HS-5 (cell line): ENCODE measurements around the gene ISL2.
"Not testable (repeated sequence)": the region's sequence is repeated elsewhere in the genome, so short reads cannot be mapped to it uniquely, and the experiment has no call there.

Experiments used
- DNase-seq: peaks from one replicate; pipeline ENCODE4 v3.0.0-alpha.2; 2012; ENCODE audit warnings: low read depth

ISL2 gene

DNA sequence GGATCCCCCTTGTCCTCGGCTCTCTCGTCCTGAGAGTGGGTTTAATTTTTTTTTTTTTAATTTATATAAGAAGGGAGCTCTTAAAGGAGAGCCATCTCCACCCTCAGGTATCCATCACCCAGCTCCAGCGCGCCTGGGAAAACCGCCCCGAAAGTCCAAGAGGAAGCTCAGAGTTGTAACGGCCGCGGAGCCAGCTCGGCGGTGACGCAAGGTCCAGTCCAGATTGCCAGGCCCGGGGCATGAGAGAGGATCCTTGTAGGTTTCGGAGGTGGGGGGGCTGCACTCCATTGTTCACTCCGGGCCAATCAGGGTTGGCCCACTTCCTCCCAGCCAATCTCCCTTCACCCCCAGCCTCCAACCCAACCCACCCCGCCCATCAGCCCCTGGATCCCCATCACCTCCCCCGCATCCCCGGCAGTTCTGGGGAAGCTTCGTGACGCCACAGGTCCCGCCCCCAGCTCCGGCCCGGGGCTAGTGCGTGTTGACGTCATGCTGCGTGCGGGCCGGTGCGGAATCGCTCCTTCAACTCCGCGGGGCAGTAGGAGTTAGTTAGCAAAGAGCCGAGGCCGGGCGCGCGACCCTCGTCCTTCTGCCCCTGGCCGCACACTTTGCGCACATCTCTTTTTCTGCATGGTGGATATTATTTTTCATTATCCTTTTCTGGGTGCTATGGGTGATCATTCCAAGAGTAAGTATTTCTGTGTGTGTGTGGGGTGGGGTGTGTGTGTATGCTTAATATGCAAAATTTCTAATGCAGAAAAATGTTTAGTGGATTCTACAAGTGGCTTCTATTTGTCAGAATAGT is at the start of gene ISL2:
Gene ISL2, plus strand, starts transcription at position 520 of the 805 bp plus-strand sequence. Its CDS starts 111 bp downstream, at position 631.
- DNase-seq, result peak; percentile 87

DNA sequence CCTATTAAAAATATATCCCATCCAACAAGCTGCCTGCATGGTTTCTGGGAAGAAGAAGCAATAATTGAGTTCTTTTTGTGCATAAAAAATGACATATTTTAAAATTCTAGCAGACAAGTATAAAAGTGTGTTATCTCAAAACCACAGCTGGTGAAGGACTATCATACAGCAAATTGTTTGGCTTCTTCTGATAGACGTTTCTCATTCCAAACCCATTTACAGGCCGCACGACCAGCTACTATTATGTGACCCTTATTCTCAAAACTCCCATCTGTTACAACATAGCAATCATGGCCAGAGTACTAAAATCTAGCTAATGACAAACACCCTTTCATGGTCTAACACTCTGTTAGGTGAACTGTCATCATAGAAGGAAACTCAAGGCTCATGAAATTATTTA is 47.0 kb upstream of the ISL2 start:
- no peak for DNase-seq

GRCh38 chr15:76293361-76293760 is 43.2 kb upstream of the ISL2 start:
- DNase-seq, result no peak

DNA sequence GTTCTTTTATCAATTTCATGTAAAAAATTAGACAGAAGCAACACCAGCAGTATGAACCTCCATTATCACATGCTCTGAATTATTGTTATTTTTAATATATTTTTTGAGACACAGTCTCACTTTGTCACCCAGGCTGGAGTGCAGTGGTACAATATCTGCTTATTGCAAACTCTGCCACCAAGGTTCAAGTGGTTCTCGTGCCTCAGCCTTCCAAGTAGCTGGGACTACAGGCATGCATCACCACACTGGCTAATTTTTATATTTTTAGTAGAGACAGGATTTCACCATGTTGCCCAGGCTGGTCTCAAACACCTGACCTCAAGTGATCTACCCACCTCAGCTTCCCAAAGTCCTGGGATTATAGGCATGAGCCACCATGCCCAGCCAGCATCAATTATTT is 42.1 kb upstream of the ISL2 start:
- DNase-seq, result not testable (repeated sequence)

GRCh38 chr15:76296849-76297248 is 39.7 kb upstream of the ISL2 start:
- DNase-seq, result no peak

DNA sequence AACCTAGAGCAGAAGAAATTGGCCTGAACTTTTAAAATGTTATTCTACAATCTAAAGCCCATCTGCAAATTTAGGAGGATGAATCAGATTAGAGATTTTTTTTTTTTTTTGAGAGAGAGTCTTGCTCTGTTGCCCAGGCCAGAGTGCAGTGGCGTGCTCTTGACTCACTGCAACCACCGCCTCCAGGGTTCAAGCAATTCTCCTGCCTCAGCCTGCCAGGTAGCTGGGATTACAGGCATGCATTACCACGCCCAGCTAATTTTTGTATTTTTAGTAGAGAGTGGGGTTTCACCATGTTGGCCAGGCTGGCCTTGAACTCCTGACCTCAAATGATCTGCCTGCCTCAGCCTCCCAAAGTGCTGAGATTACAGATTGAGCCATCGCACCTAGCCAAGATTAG is 38.6 kb upstream of the ISL2 start:
- DNase-seq, result not testable (repeated sequence)

GRCh38 chr15:76298986-76299385 is 37.6 kb upstream of the ISL2 start:
- DNase-seq, result no peak

GRCh38 chr15:76299786-76300185 is 36.8 kb upstream of the ISL2 start:
- no peak for DNase-seq

GRCh38 chr15:76303909-76304308 is 32.7 kb upstream of the ISL2 start:
- no peak for DNase-seq

DNA sequence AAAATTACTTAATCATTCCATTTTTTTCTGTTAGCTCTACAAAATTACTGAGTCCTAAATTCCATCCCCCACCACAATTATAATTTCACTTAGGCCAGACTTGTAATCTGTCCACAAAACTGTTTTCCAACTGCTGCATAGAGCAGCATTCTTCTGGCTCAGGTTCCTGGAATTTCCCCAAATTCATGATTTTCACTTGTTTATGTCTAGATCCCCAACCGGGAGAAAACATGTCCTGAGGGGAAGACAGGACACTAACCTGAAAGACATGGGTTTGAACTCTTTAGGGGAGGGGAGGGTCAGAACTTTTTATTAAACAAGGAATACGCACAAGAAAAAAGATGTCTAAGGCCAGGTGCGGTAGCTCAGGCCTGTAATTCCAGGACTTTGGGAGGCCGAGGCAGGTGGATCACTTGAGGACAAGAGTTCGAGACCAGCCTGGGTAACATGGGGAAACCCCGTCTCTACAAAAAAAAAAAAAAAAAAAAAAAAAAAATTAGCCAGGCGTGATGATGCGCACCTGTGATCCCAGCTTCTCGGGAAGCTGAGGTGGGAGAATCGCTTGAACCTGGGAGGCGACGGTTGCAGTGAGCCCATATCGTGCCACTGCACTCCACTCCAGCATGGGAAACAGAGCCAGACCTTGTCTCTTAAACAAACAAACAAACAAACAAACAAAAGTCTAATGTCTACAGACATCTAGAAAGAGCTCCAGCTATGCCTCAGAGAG is 26.8 kb upstream of the ISL2 start:
- no peak for DNase-seq

GRCh38 chr15:76310475-76311099 is 26.0 kb upstream of the ISL2 start:
- no peak for DNase-seq

DNA sequence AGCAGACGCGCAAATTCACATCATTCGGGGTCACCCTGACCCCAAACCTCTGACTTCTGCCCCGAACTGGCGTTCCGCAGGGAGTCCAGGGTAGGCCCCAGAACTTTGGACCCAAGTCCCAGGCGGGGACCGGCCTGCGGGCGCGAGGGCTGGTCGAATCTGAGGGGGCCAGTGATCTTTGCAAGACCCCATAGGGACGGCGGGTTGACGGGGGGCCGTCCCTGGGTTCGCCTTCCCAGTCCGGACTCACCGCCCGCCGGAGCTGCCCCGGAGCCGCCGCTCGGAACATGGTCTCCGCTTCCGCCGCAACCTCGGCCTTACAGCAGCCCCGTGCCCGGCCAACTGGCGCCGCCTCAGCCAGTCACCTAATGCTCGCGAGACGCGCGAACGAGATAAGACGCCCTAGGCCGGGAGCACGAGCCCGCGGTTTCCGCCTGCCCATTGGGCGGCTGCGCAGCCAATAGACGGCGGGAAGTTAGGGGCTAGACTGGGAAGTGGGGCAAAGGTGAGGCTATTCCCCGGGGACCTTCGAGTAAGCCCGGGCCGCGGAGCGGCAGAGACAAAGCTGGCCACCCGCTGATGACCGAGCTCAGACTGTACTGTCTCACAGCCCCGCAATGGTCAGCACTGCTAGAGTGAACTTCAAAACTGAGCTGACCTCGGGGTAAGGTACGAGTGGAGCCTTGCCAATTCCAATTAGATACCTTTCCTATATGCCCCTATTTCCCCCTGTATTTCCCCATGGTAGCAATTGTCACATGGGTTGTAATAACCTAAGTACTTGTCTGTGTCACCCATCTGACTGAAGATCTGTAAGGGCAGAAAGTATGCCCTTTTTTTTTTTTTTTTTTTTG is 25.2 kb upstream of the ISL2 start, which contains the start of gene ETFA:
Gene ETFA, minus strand, starts transcription at position 370 of the 854 bp plus-strand sequence. Its CDS starts 81 bp downstream, at position 289.
- peak; percentile 82 for DNase-seq

DNA sequence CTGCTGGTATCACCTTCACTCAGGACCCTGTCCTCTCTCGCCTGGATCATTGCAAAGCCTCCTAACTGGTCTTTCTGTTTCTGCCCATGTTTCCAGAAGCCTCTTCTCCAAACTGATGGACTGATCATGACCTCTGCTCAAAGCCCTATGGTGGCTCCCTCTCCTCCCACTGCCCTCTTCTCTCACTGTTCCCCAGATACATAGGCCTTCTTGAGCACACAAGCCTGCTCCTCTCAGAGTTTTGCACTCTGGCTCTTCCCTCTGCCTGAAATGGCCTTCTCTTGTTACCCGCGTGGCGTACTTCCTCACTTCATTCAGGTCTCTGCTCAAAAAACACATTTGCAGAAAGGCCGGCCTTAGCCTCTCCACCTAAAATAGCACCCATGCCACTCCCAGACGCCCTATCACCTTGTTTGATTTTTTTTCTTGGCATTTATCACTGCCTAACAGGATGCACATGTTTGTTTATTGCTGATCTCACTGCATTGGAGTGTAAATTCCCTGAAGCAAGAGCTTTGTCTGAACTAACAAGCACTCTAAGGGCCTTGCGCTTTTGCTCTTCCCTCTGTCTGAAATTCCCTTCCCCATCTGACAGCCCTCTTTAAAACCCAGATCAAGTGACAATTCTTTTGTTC is 23.9 kb upstream of the ISL2 start:
- no peak for DNase-seq

GRCh38 chr15:76313175-76313567 is 23.4 kb upstream of the ISL2 start:
- not testable (repeated sequence) for DNase-seq

- DNase-seq, result no peak
Observed at GRCh38 chr15:76313731-76314130, 22.8 kb upstream of the ISL2 start.

GRCh38 chr15:76320012-76320411 is 16.6 kb upstream of the ISL2 start:
- no peak for DNase-seq

DNA sequence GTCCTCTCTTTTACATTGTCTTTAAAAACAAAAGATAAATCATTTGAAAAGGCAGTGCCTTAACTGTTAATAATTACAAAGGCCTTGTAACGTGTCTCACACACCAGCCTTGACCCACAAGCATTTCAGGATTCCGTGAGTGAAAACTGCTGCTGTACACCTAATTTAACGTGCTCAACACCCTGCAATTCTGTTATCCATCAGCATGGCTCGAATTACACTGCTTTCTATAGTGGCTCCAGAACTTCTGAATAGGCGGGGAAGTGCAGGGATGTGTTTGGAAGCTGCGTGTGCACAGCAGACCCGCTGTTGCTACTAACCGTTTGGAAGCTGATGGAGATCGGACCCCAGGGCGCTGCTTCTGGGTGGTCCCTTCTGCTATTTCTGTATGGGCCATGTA is 15.4 kb upstream of the ISL2 start:
- no peak for DNase-seq

- no peak for DNase-seq
Observed at GRCh38 chr15:76321602-76322001, 15.0 kb upstream of the ISL2 start.

GRCh38 chr15:76324066-76324465 is 12.5 kb upstream of the ISL2 start:
- no peak for DNase-seq

DNA sequence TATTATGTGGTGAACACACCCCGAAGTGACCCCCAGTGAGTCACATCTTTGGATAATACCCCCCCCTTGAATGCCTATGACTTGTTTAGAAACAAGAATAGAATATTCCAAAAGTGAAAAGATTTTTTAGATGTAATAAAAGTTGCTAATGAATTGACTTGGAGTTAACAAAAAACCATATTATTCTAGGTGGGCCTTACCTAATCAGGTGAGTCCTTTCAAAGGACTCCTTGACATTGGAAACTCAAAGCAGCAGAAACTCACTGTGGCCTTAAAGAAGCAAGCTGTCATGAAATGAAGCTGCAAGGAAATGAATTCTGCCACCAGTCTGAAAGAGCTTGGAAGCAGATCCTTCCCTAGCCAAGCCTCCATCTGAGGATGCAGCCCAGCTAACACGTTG is 10.9 kb upstream of the ISL2 start:
- no peak for DNase-seq
